Sigmoid colon (tissue), 4 donors: Measurements from ENCODE around the gene MTFP1.

ENCODE experiments used
- CTCF ChIP-seq, 4 experiments: fragments of 450-650 bp in 3 of 4; fragments of 200-600 bp in 1 of 4; IDR thresholded peaks; one replicate each; pipeline ENCODE4 v1.5.1; 2016 to 2019; ENCODE audit warnings: antibody characterized with exemption in 4 of 4, mild to moderate bottlenecking in 3 of 4, moderate library complexity in 2 of 4
- EP300 ChIP-seq, 4 donors: sonication (generic); formaldehyde crosslinking; IDR thresholded peaks; one replicate each; pipeline ENCODE4 v1.6.1; 2017; ENCODE audit warnings: antibody characterized with exemption in 4 of 4
- POLR2A ChIP-seq, 2 donors: fragments of 450-650 bp; IDR thresholded peaks; one replicate each; pipeline ENCODE4 v1.6.1; 2016; ENCODE audit warnings: antibody characterized with exemption in 2 of 2, mild to moderate bottlenecking in 2 of 2, moderate library complexity in 2 of 2
- POLR2AphosphoS5 ChIP-seq, 4 donors: sonication (generic); formaldehyde crosslinking; IDR thresholded peaks; one replicate each; pipeline ENCODE4 v1.6.1; 2017; ENCODE audit warnings: antibody characterized with exemption in 4 of 4

- TF ChIP-seq CTCF (IDR thresholded peaks at IDR 0.05) (no peak), EP300 (IDR thresholded peaks at IDR 0.05) (no peak), POLR2A (IDR thresholded peaks at IDR 0.05) (no peak), POLR2AphosphoS5 (IDR thresholded peaks at IDR 0.05) (no peak)
Observed at GRCh38 chr22:30460147-30460546, 34.6 kb downstream of the MTFP1 start.
